ENCODE results near the gene SLC26A9. TPM values are rescaled to one million over a fixed set of nuclear protein-coding genes. Genes with fewer than 3 reads are reported as not detected.
"Not testable (repeated sequence)": the region's sequence is repeated elsewhere in the genome, so short reads cannot be mapped to it uniquely, and the experiment has no call there.

SLC26A9 gene
- total and polyA plus RNA-seq, 2 experiments from 2014 or later, result not detected

DNA sequence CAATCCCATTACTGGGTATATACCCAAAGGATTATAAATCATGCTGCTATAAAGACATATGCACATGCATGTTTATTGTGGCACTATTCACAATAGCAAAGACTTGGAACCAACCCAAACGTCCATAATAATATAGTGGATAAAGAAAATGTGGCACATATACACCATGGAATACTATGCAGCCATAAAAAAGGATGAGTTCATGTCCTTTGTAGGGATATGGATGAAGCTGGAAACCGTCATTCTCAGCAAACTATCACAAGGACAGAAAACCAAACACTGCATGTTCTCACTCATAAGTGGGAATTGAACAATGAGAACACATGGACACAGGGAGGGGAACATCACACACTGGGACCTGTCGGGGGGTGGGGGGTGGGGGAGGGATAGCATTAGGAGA lies 38.2 kb downstream of the SLC26A9 start:
- H3K27me3 Mint-ChIP-seq (ENCODE audit: insufficient read depth, low read depth, poor library complexity); H3K27me3 ChIP-seq (ENCODE audit: insufficient read depth); H3K36me3 Mint-ChIP-seq (ENCODE audit: low read depth): not testable (repeated sequence)

DNA sequence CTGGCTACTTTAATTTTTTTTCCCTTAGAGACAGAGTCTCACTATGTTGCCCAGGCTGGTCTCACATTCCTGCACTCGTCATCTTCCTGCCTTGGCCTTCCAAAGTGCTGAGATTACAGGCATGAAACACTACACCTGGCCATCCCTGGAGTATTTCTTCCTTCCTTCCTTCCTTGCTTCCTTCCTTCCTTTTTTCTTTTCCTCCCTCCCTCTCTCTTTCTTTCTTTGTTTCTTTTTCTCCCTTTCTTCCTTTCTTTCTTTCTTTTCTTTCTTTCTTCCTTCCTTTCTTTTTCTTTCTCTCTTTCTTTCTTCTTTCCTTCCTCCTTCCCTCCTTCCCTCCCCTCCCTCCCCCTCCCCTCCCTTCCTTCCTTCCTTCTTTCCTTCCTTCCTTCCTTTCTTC lies 46.9 kb downstream of the SLC26A9 start:
- Mint-ChIP-seq H3K27me3 (ENCODE audit: insufficient read depth, low read depth, poor library complexity) (peaks cover 7% of the 10 kb centered on the region), H3K9me3 (peaks cover 31% of the 10 kb centered on the region), H3K36me3 (ENCODE audit: low read depth) (peaks cover 10% of the 10 kb centered on the region), H3K4me1 (peaks cover 14% of the 10 kb centered on the region; the same call in 2 of the 3 replicates), H3K27ac (no peak overlapping the region), H3K4me3 (no peak overlapping the region)
- Histone ChIP-seq H3F3A (replicated peaks; ENCODE audit: low read depth) (no peaks in the 10 kb centered on the region), H3K79me2 (replicated peaks; ENCODE audit: insufficient read depth) (no peaks in the 10 kb centered on the region), H3K4me1 (ENCODE audit: insufficient read depth) (peaks cover 7% of the 10 kb centered on the region; the same call in 1 of the 2 replicates), H3K4me3 (no peak overlapping the region), H3K9me2 (ENCODE audit: insufficient read depth) (0 out of 2 replicates have a peak, but pooled peaks cover 7% of the 10 kb centered on the region), H3K36me3 (ENCODE audit: insufficient read depth) (no peaks in the 10 kb centered on the region), H3K4me2 (no peak overlapping the region), H3K27me3 (ENCODE audit: insufficient read depth) (no peaks in the 10 kb centered on the region), H3K27ac (ENCODE audit: low read depth) (no peak overlapping the region), H4K20me1 (replicated peaks; ENCODE audit: insufficient read depth) (no peaks in the 10 kb centered on the region), H2AFZ (no peak overlapping the region)
- TF ChIP-seq EZH2 (IDR thresholded peaks at IDR 0.05; ENCODE audit: low read depth, unreplicated experiment), result no peak
- TF ChIP-seq, protein P1, sequence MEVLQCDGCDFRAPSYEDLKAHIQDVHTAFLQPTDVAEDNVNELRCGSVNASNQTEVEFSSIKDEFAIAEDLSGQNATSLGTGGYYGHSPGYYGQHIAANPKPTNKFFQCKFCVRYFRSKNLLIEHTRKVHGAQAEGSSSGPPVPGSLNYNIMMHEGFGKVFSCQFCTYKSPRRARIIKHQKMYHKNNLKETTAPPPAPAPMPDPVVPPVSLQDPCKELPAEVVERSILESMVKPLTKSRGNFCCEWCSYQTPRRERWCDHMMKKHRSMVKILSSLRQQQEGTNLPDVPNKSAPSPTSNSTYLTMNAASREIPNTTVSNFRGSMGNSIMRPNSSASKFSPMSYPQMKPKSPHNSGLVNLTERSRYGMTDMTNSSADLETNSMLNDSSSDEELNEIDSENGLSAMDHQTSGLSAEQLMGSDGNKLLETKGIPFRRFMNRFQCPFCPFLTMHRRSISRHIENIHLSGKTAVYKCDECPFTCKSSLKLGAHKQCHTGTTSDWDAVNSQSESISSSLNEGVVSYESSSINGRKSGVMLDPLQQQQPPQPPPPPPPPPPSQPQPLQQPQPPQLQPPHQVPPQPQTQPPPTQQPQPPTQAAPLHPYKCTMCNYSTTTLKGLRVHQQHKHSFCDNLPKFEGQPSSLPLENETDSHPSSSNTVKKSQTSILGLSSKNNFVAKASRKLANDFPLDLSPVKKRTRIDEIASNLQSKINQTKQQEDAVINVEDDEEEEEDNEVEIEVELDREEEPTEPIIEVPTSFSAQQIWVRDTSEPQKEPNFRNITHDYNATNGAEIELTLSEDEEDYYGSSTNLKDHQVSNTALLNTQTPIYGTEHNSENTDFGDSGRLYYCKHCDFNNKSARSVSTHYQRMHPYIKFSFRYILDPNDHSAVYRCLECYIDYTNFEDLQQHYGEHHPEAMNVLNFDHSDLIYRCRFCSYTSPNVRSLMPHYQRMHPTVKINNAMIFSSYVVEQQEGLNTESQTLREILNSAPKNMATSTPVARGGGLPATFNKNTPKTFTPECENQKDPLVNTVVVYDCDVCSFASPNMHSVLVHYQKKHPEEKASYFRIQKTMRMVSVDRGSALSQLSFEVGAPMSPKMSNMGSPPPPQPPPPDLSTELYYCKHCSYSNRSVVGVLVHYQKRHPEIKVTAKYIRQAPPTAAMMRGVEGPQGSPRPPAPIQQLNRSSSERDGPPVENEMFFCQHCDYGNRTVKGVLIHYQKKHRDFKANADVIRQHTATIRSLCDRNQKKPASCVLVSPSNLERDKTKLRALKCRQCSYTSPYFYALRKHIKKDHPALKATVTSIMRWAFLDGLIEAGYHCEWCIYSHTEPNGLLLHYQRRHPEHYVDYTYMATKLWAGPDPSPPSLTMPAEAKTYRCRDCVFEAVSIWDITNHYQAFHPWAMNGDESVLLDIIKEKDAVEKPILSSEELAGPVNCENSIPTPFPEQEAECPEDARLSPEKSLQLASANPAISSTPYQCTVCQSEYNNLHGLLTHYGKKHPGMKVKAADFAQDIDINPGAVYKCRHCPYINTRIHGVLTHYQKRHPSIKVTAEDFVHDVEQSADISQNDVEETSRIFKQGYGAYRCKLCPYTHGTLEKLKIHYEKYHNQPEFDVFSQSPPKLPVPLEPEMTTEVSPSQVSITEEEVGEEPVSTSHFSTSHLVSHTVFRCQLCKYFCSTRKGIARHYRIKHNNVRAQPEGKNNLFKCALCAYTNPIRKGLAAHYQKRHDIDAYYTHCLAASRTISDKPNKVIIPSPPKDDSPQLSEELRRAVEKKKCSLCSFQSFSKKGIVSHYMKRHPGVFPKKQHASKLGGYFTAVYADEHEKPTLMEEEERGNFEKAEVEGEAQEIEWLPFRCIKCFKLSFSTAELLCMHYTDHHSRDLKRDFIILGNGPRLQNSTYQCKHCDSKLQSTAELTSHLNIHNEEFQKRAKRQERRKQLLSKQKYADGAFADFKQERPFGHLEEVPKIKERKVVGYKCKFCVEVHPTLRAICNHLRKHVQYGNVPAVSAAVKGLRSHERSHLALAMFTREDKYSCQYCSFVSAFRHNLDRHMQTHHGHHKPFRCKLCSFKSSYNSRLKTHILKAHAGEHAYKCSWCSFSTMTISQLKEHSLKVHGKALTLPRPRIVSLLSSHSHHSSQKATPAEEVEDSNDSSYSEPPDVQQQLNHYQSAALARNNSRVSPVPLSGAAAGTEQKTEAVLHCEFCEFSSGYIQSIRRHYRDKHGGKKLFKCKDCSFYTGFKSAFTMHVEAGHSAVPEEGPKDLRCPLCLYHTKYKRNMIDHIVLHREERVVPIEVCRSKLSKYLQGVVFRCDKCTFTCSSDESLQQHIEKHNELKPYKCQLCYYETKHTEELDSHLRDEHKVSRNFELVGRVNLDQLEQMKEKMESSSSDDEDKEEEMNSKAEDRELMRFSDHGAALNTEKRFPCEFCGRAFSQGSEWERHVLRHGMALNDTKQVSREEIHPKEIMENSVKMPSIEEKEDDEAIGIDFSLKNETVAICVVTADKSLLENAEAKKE (CRISPR knock-in tag; IDR thresholded peaks at IDR 0.05), result no peak
- no peak for TF ChIP-seq REST (IDR thresholded peaks at IDR 0.05; ENCODE audit: unreplicated experiment)
- no peak for TF ChIP-seq NANOG (IDR thresholded peaks at IDR 0.05; ENCODE audit: borderline replicate concordance)
- no peak for TF ChIP-seq EZH2phosphoT487 (IDR thresholded peaks at IDR 0.05; ENCODE audit: unreplicated experiment)
- no peak for TF ChIP-seq POLR2AphosphoS5 (IDR thresholded peaks at IDR 0.05; ENCODE audit: low read depth)
- TF ChIP-seq, protein P2, sequence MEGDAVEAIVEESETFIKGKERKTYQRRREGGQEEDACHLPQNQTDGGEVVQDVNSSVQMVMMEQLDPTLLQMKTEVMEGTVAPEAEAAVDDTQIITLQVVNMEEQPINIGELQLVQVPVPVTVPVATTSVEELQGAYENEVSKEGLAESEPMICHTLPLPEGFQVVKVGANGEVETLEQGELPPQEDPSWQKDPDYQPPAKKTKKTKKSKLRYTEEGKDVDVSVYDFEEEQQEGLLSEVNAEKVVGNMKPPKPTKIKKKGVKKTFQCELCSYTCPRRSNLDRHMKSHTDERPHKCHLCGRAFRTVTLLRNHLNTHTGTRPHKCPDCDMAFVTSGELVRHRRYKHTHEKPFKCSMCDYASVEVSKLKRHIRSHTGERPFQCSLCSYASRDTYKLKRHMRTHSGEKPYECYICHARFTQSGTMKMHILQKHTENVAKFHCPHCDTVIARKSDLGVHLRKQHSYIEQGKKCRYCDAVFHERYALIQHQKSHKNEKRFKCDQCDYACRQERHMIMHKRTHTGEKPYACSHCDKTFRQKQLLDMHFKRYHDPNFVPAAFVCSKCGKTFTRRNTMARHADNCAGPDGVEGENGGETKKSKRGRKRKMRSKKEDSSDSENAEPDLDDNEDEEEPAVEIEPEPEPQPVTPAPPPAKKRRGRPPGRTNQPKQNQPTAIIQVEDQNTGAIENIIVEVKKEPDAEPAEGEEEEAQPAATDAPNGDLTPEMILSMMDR (conservative IDR thresholded peaks at IDR 0.05; ENCODE audit: low read depth in 2 of 2), result no peak
- no peak for TF ChIP-seq ZNF114 (CRISPR knock-in tag; IDR thresholded peaks at IDR 0.05)
- no peak for TF ChIP-seq ZNF331 (CRISPR knock-in tag; IDR thresholded peaks at IDR 0.05; ENCODE audit: low read depth)
- ATAC-seq (no peak), DNase-seq (ENCODE audit: low spot score) (no peak)

More for the DNA sequence above, 38.2 kb downstream of the SLC26A9 start:
- H3K4me2 ChIP-seq; H3F3A ChIP-seq (replicated peaks; ENCODE audit: low read depth); H3K4me3 Mint-ChIP-seq; H3K27ac Mint-ChIP-seq; H3K9me3 Mint-ChIP-seq; H4K20me1 ChIP-seq (replicated peaks; ENCODE audit: insufficient read depth); H3K36me3 ChIP-seq (ENCODE audit: insufficient read depth); H3K4me3 ChIP-seq; H3K4me1 Mint-ChIP-seq; DNase-seq (ENCODE audit: low spot score); H3K4me1 ChIP-seq (ENCODE audit: insufficient read depth); H2AFZ ChIP-seq; H3K79me2 ChIP-seq (replicated peaks; ENCODE audit: insufficient read depth); ATAC-seq; H3K27ac ChIP-seq (ENCODE audit: low read depth); H3K9me2 ChIP-seq (ENCODE audit: insufficient read depth): not testable (repeated sequence)

All from GM23338 (cell line).